Skeletal muscle satellite cell (primary cell): Measurements from ENCODE around the gene DLGAP4.
A peak's percentile ranks its signal among the peaks of the same experiment; 100 is the strongest.

ENCODE experiments used
- H3K27me3 ChIP-seq: 2 replicates; pipeline ENCODE4 v1.7.0; 2013; ENCODE audit warnings: low read length; ENCODE audit not compliant: control insufficient read depth, insufficient read depth
- H3K36me3 ChIP-seq: 2 replicates; pipeline ENCODE4 v1.7.0; 2013; ENCODE audit warnings: mild to moderate bottlenecking, control low read depth, low read length; ENCODE audit not compliant: insufficient read depth
- H3K4me1 ChIP-seq: 2 replicates; pipeline ENCODE4 v1.7.0; 2013; ENCODE audit warnings: low read length; ENCODE audit not compliant: control insufficient read depth, insufficient read depth
- H3K4me2 ChIP-seq: 2 replicates; pipeline ENCODE4 v1.7.0; 2013; ENCODE audit warnings: mild to moderate bottlenecking, low read length
- H3K4me3 ChIP-seq: 2 replicates; pipeline ENCODE4 v1.7.0; 2013; ENCODE audit warnings: low read length
- H3K9ac ChIP-seq: 2 replicates; pipeline ENCODE4 v1.7.0; 2013; ENCODE audit warnings: mild to moderate bottlenecking, low read depth, low read length, moderate library complexity
- H3K9me3 ChIP-seq: replicated peaks from 2 replicates; pipeline ENCODE4 v1.7.0; 2013; ENCODE audit warnings: mild to moderate bottlenecking, control low read depth, low read length

The DLGAP4 gene

GRCh38 chr20:36497856-36498255, 191.7 kb downstream of the DLGAP4 start:
- Histone ChIP-seq H3K27me3 (no peaks in the 10 kb centered on the region), H3K4me1 (peaks cover 26% of the 10 kb centered on the region), H3K36me3 (peaks cover 62% of the 10 kb centered on the region), H3K4me2 (no peak overlapping the region), H3K9ac (no peak overlapping the region), H3K9me3 (no peaks in the 10 kb centered on the region), H3K4me3 (no peak overlapping the region)

- H3K9me3 ChIP-seq, result no peaks in the 10 kb centered on the region
- H3K4me3 ChIP-seq, result no peak overlapping the region
- peaks cover 66% of the 10 kb centered on the region for H3K36me3 ChIP-seq
- no peak overlapping the region for H3K9ac ChIP-seq
- H3K27me3 ChIP-seq, result no peaks in the 10 kb centered on the region
- peaks cover 19% of the 10 kb centered on the region for H3K4me1 ChIP-seq
- H3K4me2 ChIP-seq, result no peak overlapping the region
Measured at GRCh38 chr20:36498386-36499179, 192.4 kb downstream of the DLGAP4 start.

DNA sequence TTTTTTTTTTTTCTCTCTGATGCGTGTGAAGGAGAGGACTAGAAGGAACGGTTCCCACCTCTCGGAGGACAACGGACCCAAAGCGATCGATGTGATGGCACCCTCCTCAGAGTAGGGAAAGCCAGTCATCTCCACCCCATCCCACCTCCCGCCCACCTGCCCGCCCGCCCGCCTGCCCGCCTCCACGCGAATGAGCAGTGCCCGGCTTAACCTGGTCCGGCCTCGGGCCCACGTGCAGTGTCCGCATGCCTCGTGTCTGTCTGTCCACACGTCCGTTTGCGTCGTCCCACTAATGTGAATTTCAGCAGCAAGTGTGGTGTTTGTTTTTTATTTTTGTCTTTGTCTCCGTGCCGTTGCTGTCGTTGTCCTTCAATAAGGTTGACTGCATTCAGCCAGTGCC, 193.1 kb downstream of the DLGAP4 start:
- Histone ChIP-seq H3K9me3 (no peaks in the 10 kb centered on the region), H3K4me2 (no peak overlapping the region), H3K36me3 (peaks cover 73% of the 10 kb centered on the region), H3K9ac (no peak overlapping the region), H3K4me1 (peaks cover 12% of the 10 kb centered on the region), H3K27me3 (no peaks in the 10 kb centered on the region), H3K4me3 (no peak overlapping the region)

- peak overlapping the region; percentile 30 for H3K9ac ChIP-seq
- H3K36me3 ChIP-seq, result peaks cover 80% of the 10 kb centered on the region
- H3K27me3 ChIP-seq, result no peaks in the 10 kb centered on the region
- H3K4me2 ChIP-seq, result peak overlapping the region; percentile 21
- H3K4me3 ChIP-seq, result no peak overlapping the region
- H3K9me3 ChIP-seq, result no peaks in the 10 kb centered on the region
- peaks cover 12% of the 10 kb centered on the region for H3K4me1 ChIP-seq
Measured at GRCh38 chr20:36499723-36500501, 193.8 kb downstream of the DLGAP4 start.

DNA sequence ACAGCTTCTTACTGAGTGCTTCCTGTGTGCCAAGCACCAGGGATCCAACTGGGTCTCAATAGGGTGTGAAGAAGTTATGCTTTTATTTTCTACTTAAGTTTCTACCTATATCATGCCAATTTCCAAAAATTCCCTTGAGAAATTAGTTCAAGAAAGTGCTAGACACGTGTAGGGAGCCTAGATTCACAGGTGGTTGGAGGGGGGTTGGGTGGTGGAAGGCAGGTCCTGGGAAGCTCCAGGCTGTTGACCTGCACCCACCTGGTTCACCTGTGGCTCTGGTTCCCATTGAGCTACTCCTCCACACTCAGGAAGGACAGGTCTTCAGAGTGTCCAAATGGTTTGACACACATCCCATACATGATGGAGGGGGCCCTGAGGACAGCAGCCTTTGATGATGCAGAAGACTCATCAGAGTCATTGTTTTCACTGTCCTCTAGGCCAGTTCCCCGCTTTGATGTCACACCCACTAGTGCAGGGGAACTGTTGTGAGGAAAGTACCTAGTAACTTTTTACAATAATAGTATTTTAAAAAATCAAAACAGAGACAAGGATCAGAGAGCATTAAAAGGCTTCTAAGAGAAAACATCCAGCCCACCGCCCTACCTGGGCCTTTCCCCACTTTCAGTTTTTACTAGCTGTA, 195.3 kb downstream of the DLGAP4 start:
- no peak overlapping the region for H3K4me3 ChIP-seq
- no peaks in the 10 kb centered on the region for H3K27me3 ChIP-seq
- peaks cover 12% of the 10 kb centered on the region for H3K4me1 ChIP-seq
- peaks cover 90% of the 10 kb centered on the region for H3K36me3 ChIP-seq
- no peaks in the 10 kb centered on the region for H3K9me3 ChIP-seq
- no peak overlapping the region for H3K9ac ChIP-seq
- no peak overlapping the region for H3K4me2 ChIP-seq

- Histone ChIP-seq H3K36me3 (peaks cover 86% of the 10 kb centered on the region), H3K4me3 (no peak overlapping the region)
Measured at GRCh38 chr20:36504295-36504694, 198.2 kb downstream of the DLGAP4 start.

DNA sequence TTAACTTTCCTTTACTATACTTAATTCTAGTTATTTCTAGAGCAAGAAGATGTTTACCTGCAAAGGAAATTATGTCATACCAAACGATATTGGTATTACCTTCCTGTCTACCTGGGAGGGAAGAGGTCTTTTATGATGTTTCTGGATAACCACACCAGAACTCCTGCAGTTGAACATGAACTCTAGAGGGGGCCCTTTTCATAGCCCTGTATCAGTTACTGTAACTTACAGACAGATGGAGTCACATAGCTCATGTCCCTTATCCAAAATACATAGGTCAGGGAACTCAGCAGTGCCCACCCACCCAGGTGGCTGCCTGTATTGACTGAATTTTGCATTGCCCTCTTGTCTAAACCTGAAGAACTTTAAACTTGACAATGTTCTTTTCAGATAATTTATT, 200.1 kb downstream of the DLGAP4 start:
- Histone ChIP-seq H3K4me1 (no peaks in the 10 kb centered on the region), H3K27me3 (no peaks in the 10 kb centered on the region), H3K4me2 (no peak overlapping the region), H3K4me3 (no peak overlapping the region), H3K9me3 (no peaks in the 10 kb centered on the region), H3K36me3 (peaks cover 67% of the 10 kb centered on the region), H3K9ac (no peak overlapping the region)

More at GRCh38 chr20:36504295-36504694, 198.2 kb downstream of the DLGAP4 start:
- Histone ChIP-seq H3K9ac (no peak overlapping the region), H3K4me2 (no peak overlapping the region), H3K4me1 (peaks cover 12% of the 10 kb centered on the region), H3K9me3 (no peaks in the 10 kb centered on the region), H3K27me3 (no peaks in the 10 kb centered on the region)

GRCh38 chr20:36507746-36508145, 201.6 kb downstream of the DLGAP4 start:
- Histone ChIP-seq H3K4me2 (no peak overlapping the region), H3K4me1 (no peaks in the 10 kb centered on the region), H3K4me3 (no peak overlapping the region), H3K9ac (no peak overlapping the region), H3K9me3 (no peaks in the 10 kb centered on the region), H3K36me3 (peaks cover 66% of the 10 kb centered on the region), H3K27me3 (no peaks in the 10 kb centered on the region)

GRCh38 chr20:36519012-36519719, 213.0 kb downstream of the DLGAP4 start:
- Histone ChIP-seq H3K9me3 (no peaks in the 10 kb centered on the region), H3K9ac (no peak overlapping the region), H3K4me3 (no peak overlapping the region), H3K4me2 (no peak overlapping the region), H3K27me3 (no peaks in the 10 kb centered on the region), H3K36me3 (peaks cover 56% of the 10 kb centered on the region), H3K4me1 (peaks cover 8% of the 10 kb centered on the region)

DNA sequence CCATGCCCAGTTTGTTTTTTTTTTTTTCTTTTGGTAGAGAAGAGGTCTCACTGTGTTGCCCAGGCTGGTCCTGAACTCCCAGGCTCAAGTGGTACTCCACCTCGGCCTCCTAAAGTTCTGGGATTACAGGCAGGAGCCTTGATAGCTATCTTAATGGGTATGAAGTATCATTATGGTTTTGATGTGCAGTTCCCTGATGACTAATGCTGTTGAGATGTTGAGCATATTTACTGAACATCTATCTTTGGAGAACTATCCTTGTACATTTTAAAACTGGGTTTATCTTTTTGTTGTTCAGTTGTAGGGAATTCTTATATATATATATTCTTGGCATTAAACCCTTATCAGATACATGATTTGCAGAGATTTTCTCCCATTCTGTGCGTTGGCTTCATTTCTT, 213.8 kb downstream of the DLGAP4 start:
- Histone ChIP-seq H3K4me1 (peaks cover 8% of the 10 kb centered on the region), H3K4me3 (no peak overlapping the region), H3K9me3 (no peaks in the 10 kb centered on the region), H3K4me2 (no peak overlapping the region), H3K36me3 (peaks cover 52% of the 10 kb centered on the region), H3K27me3 (no peaks in the 10 kb centered on the region), H3K9ac (no peak overlapping the region)

- Histone ChIP-seq H3K27me3 (no peaks in the 10 kb centered on the region), H3K9ac (no peak overlapping the region), H3K36me3 (peaks cover 60% of the 10 kb centered on the region), H3K9me3 (no peaks in the 10 kb centered on the region), H3K4me3 (no peak overlapping the region), H3K4me2 (no peak overlapping the region), H3K4me1 (peaks cover 8% of the 10 kb centered on the region)
Measured at GRCh38 chr20:36521526-36521925, 215.4 kb downstream of the DLGAP4 start.
